CD14-positive monocyte (primary cell): ENCODE data around the gene ATXN3. TPM values are rescaled to one million over a fixed set of nuclear protein-coding genes. Genes with fewer than 3 reads are reported as not detected.
A peak's percentile ranks its signal among the peaks of the same experiment; 100 is the strongest.

Experiments used
- DNase-seq, 3 donors: peaks; one replicate each; pipeline ENCODE4 v3.0.0-alpha.2; 2011 to 2022
- H2AFZ ChIP-seq: 2 replicates; pipeline ENCODE4 v1.6.0; 2012; ENCODE audit warnings: mild to moderate bottlenecking, low read depth, low read length, inconsistent platforms; ENCODE audit not compliant: insufficient read depth, poor library complexity, severe bottlenecking
- H3K27ac ChIP-seq, 2 donors: 1 replicate in 1 of 2; 2 replicates in 1 of 2; pipeline ENCODE4 v1.5.1; 2012 to 2013; ENCODE audit warnings: low read length in 2 of 2, control low read depth in 1 of 2, inconsistent platforms in 1 of 2, low read depth in 1 of 2, mild to moderate bottlenecking in 1 of 2
- H3K27me3 ChIP-seq, 2 donors: one replicate each; pipeline versions ENCODE4 v1.6.0 to v1.6.1; 2011 to 2013; ENCODE audit warnings: low read length in 2 of 2; ENCODE audit not compliant: control insufficient read depth in 2 of 2, insufficient read depth in 2 of 2
- H3K36me3 ChIP-seq, 2 donors: replicated peaks in 1 of 2; 1 replicate in 1 of 2; 2 replicates in 1 of 2; pipeline versions ENCODE4 v1.5.1 to v1.6.1; 2012 to 2013; ENCODE audit warnings: low read length in 2 of 2, control low read depth in 1 of 2, inconsistent platforms in 1 of 2, mild to moderate bottlenecking in 1 of 2; ENCODE audit not compliant: insufficient read depth in 2 of 2, control insufficient read depth in 1 of 2
- H3K4me1 ChIP-seq, 2 donors: 1 replicate in 1 of 2; 2 replicates in 1 of 2; pipeline versions ENCODE4 v1.5.1 to v1.6.1; 2012 to 2013; ENCODE audit warnings: low read length in 2 of 2, control low read depth in 1 of 2, inconsistent platforms in 1 of 2, mild to moderate bottlenecking in 1 of 2, moderate library complexity in 1 of 2; ENCODE audit not compliant: insufficient read depth in 2 of 2, control insufficient read depth in 1 of 2
- H3K4me2 ChIP-seq: replicated peaks from 2 replicates; pipeline ENCODE3; 2012; ENCODE audit warnings: low read length, moderate library complexity, mild to moderate bottlenecking; ENCODE audit not compliant: poor library complexity, severe bottlenecking; ENCODE audit errors: extremely low read depth
- H3K4me3 ChIP-seq, 3 experiments: fragments of 200-600 bp in 1 of 3; sonication (generic) in 1 of 3; replicated peaks in 1 of 3; 1 replicate in 2 of 3; 2 replicates in 1 of 3; pipeline ENCODE4 v1.5.1; 2011 to 2013; ENCODE audit warnings: low read length in 3 of 3, mild to moderate bottlenecking in 3 of 3, control low read depth in 2 of 3, low read depth in 2 of 3, inconsistent platforms in 1 of 3, moderate library complexity in 1 of 3
- H3K79me2 ChIP-seq: 2 replicates; pipeline ENCODE4 v1.6.0; 2012; ENCODE audit warnings: mild to moderate bottlenecking, control low read depth, inconsistent platforms, low read length, moderate library complexity; ENCODE audit not compliant: insufficient read depth
- H3K9ac ChIP-seq: 2 replicates; pipeline ENCODE4 v1.6.0; 2017; ENCODE audit warnings: low read length, mild to moderate bottlenecking; ENCODE audit not compliant: insufficient read depth, poor library complexity, severe bottlenecking
- H3K9me3 ChIP-seq, 2 donors: replicated peaks in 1 of 2; 1 replicate in 1 of 2; 2 replicates in 1 of 2; pipeline versions ENCODE4 v1.5.1 to v1.6.1; 2012 to 2013; ENCODE audit warnings: low read length in 2 of 2, control low read depth in 1 of 2; ENCODE audit not compliant: control insufficient read depth in 1 of 2, insufficient read depth in 1 of 2
- H4K20me1 ChIP-seq: 2 replicates; pipeline ENCODE4 v1.6.0; 2012; ENCODE audit warnings: mild to moderate bottlenecking, low read length, control low read depth, moderate library complexity; ENCODE audit not compliant: insufficient read depth
- H3K27ac Mint-ChIP-seq, 7 donors: one replicate each; pipeline ENCODE4 v1.8.0; 2020; ENCODE audit warnings: mild to moderate bottlenecking in 7 of 7, mixed read lengths in 7 of 7, moderate library complexity in 6 of 7, inconsistent platforms in 2 of 7
- H3K27me3 Mint-ChIP-seq, 3 donors: one replicate each; pipeline ENCODE4 v1.8.0; 2021 to 2022; ENCODE audit warnings: low read depth in 3 of 3, mild to moderate bottlenecking in 3 of 3, mixed read lengths in 3 of 3, moderate library complexity in 3 of 3, inconsistent platforms in 1 of 3
- H3K36me3 Mint-ChIP-seq, 2 donors: one replicate each; pipeline ENCODE4 v1.8.0; 2020; ENCODE audit warnings: mixed read lengths in 2 of 2, inconsistent platforms in 1 of 2, mild to moderate bottlenecking in 1 of 2
- H3K4me1 Mint-ChIP-seq: one replicate; pipeline ENCODE4 v1.8.0; 2020; ENCODE audit warnings: mild to moderate bottlenecking, mixed read lengths
- H3K4me3 Mint-ChIP-seq, 2 donors: one replicate each; pipeline ENCODE4 v1.8.0; 2020; ENCODE audit warnings: mild to moderate bottlenecking in 2 of 2, mixed read lengths in 2 of 2, moderate library complexity in 1 of 2
- H3K9me3 Mint-ChIP-seq, 7 donors: one replicate each; pipeline ENCODE4 v1.8.0; 2020 to 2022; ENCODE audit warnings: mixed read lengths in 7 of 7, mild to moderate bottlenecking in 6 of 7, moderate library complexity in 6 of 7, inconsistent platforms in 2 of 7
- CTCF ChIP-seq: fragments of 200-600 bp; IDR thresholded peaks from one replicate; pipeline ENCODE4 v1.8.0; 2022; ENCODE audit warnings: antibody characterized with exemption, mild to moderate bottlenecking
- WGBS: methylation state at CpG from one replicate; pipeline ENCODE4 v1.1.5; 2013; ENCODE audit warnings: missing lambda C conversion rate; ENCODE audit not compliant: insufficient coverage; 5-methylcytosine and 5-hydroxymethylcytosine counted together
- intact Hi-C, 2 donors: fragments of 100-400 bp; cut with micrococcal nuclease; formaldehyde crosslinking; loops; one replicate each; pipeline versions ENCODE4 v1.15.0 to v1.15.1; 2023
- polyA plus RNA-seq, 3 donors: library from polyadenylated mRNA; depleted of rRNA in 1 of 3; unstranded in 2 of 3; stranded (reverse) in 1 of 3; fragments of 300-500 nt in 2 of 3; fragments of >200 nt in 1 of 3; fragmentation: Illumina TruSeq in 2 of 3; gene quantifications; 1 replicate in 2 of 3; 2 replicates in 1 of 3; pipeline ENCODE4 v1.2.3, GENCODE V29; 2012 to 2021

ATXN3 gene
- polyA plus RNA-seq, 3 donors, result 17.7 to 24.0 (median 18.5) TPM

- intact Hi-C loops, result no loop called here
- Histone ChIP-seq H3K27ac (no peak overlapping the region), H3K9me3 (no peaks in the 10 kb centered on the region), H3K27me3 (no peaks in the 10 kb centered on the region), H3K36me3 (peaks cover 0 to 16% of the 10 kb centered on the region in 2 donors), H2AFZ (no peak overlapping the region), H4K20me1 (peaks cover 23% of the 10 kb centered on the region), H3K79me2 (peaks cover 61% of the 10 kb centered on the region), H3K4me1 (peaks cover 24 to 34% of the 10 kb centered on the region in 2 donors), H3K4me3 (no peak overlapping the region), H3K9ac (no peak overlapping the region), H3K4me2 (peak overlapping the region; percentile 93)
- H3K4me3 Mint-ChIP-seq, result no peak overlapping the region
- no peak for TF ChIP-seq CTCF
- no peaks in the 10 kb centered on the region for H3K27me3 Mint-ChIP-seq
- DNase-seq, result no peak
- peak overlapping the region in 2 of 7 donors; percentile 9 to 66 for H3K27ac Mint-ChIP-seq
- WGBS, result 86% methylated on average over 1 of the region's 3 CpGs
- peaks cover 34% of the 10 kb centered on the region for H3K4me1 Mint-ChIP-seq
- peaks cover 4 to 11% of the 10 kb centered on the region in 2 donors for H3K36me3 Mint-ChIP-seq
- peaks cover 0 to 3% (median 0%) of the 10 kb centered on the region in 7 donors for H3K9me3 Mint-ChIP-seq
These were observed 68.4 kb downstream of the ATXN3 start for GRCh38 chr14:92037989-92038388.

GRCh38 chr14:92035890-92036289 lies 70.5 kb downstream of the ATXN3 start:
- peaks cover 23% of the 10 kb centered on the region for H4K20me1 ChIP-seq
- intact Hi-C loops, result no loop called here
- no peak overlapping the region for H3K4me2 ChIP-seq

More at GRCh38 chr14:92035890-92036289, 70.5 kb downstream of the ATXN3 start:
- peaks cover 61% of the 10 kb centered on the region for H3K79me2 ChIP-seq
- Mint-ChIP-seq H3K27ac (no peak overlapping the region), H3K4me1 (peaks cover 34% of the 10 kb centered on the region), H3K27me3 (no peaks in the 10 kb centered on the region), H3K36me3 (peaks cover 14 to 23% of the 10 kb centered on the region in 2 donors), H3K9me3 (peaks cover 0 to 3% (median 0%) of the 10 kb centered on the region in 7 donors), H3K4me3 (no peak overlapping the region)
- peaks cover 22 to 31% of the 10 kb centered on the region in 2 donors for H3K4me1 ChIP-seq
- H3K9me3 ChIP-seq, result no peaks in the 10 kb centered on the region
- no peak overlapping the region for H3K9ac ChIP-seq
- H3K36me3 ChIP-seq, result peaks cover 6 to 36% of the 10 kb centered on the region in 2 donors
- H3K27ac ChIP-seq, result no peak overlapping the region
- no peaks in the 10 kb centered on the region for H3K27me3 ChIP-seq
- no peak overlapping the region for H3K4me3 ChIP-seq
- no peak for DNase-seq
- TF ChIP-seq CTCF, result no peak
- H2AFZ ChIP-seq, result no peak overlapping the region
- 100% methylated on average over 1 of the region's 1 CpG for WGBS
